Fibroblast of lung (primary cell): ENCODE data around the gene CHAF1B.

ENCODE experiments used
- CTCF ChIP-seq, 2 donors: IDR thresholded peaks in 1 of 2; conservative IDR thresholded peaks in 1 of 2; 1 replicate in 1 of 2; 2 replicates in 1 of 2; pipeline ENCODE4 v1.5.1; 2011 to 2012; ENCODE audit warnings: low read length in 2 of 2, control low read depth in 1 of 2, inconsistent platforms in 1 of 2, low read depth in 1 of 2, mild to moderate bottlenecking in 1 of 2
- EZH2 ChIP-seq: IDR thresholded peaks from 2 replicates; pipeline ENCODE4 v1.5.1; 2012; ENCODE audit warnings: low read length, control low read depth, mild to moderate bottlenecking; ENCODE audit errors: missing control alignments

DNA sequence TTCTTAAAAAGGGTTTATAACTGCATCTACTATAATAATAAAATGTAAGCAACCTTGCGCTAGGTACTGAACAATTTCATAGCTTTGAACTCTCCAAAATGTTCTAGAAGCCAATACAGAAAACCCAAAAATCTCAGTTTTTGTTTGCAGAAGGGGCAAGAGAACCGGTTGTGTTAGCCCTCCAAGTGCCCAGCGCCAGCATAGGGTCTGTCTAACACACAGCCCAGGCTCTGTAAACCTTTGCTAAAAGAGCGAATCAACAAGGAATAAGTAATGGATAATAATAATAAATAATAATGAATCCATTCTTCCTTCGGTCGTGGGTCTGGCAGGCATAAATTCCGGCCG lies 333 bp upstream of the CHAF1B start:
- TF ChIP-seq CTCF (conservative IDR thresholded peaks at IDR 0.05 in 1 of 2, IDR thresholded peaks at IDR 0.05 in 1 of 2; ENCODE audit: low read depth in 1 of 2, low read length in 2 of 2) = no peak
- TF ChIP-seq EZH2 = no peak
